Panc1 (cell line): ENCODE data around the gene BRAF. TPM values are rescaled to one million over a fixed set of nuclear protein-coding genes. Genes with fewer than 3 reads are reported as not detected.

ENCODE experiments used
- ATAC-seq: fragments of 200-7000 bp; cut with Tn5 transposase; 2 replicates; pipeline ENCODE4 v1.9.1; 2020; ENCODE audit warnings: mild to moderate bottlenecking, moderate library complexity
- BruUV-seq: library from RNA; stranded (reverse); fragments of 400-500 nt; replicated peaks from 2 replicates; lab custom pipeline; 2021; lab: Mats Ljungman, UMichigan
- CTCF ChIA-PET: fragments of 300-600 bp; sonication (Branson Sonifier 250); formaldehyde crosslinking; loops from one replicate; lab custom pipeline; 2022; ENCODE audit warnings: antibody characterized with exemption; lab: Charles Lee
- POLR2A ChIA-PET: fragments of 300-600 bp; sonication (Branson Sonifier 250); formaldehyde crosslinking; loops from one replicate; lab custom pipeline; 2022; ENCODE audit warnings: antibody characterized with exemption; lab: Charles Lee
- DNase-seq: peaks from one replicate; pipeline ENCODE4 v3.0.0-alpha.2; 2010; ENCODE audit warnings: low read depth, low spot score
- H3K27ac ChIP-seq: 2 replicates; pipeline ENCODE4 v1.5.1; 2011; ENCODE audit warnings: mild to moderate bottlenecking, low read length, inconsistent platforms
- H3K27me3 ChIP-seq: fragments of 200-500 bp; sonication (Bioruptor generic); 2 replicates; pipeline ENCODE4 v1.6.0; 2014; ENCODE audit warnings: low read length, inconsistent platforms; ENCODE audit not compliant: control insufficient read depth, insufficient read depth
- H3K36me3 ChIP-seq: fragments of 200-500 bp; sonication (Bioruptor generic); 2 replicates; pipeline ENCODE4 v1.5.1; 2014; ENCODE audit warnings: inconsistent platforms, mild to moderate bottlenecking, low read length, moderate library complexity; ENCODE audit not compliant: control insufficient read depth, insufficient read depth
- H3K4me1 ChIP-seq: 2 replicates; pipeline ENCODE4 v1.5.1; 2011; ENCODE audit warnings: inconsistent platforms, mild to moderate bottlenecking, low read length, moderate library complexity; ENCODE audit not compliant: control insufficient read depth, insufficient read depth
- H3K4me3 ChIP-seq, 2 experiments: 2 replicates each; pipeline ENCODE4 v1.5.1; 2011 to 2012; ENCODE audit warnings: low read depth in 2 of 2, low read length in 2 of 2, mild to moderate bottlenecking in 2 of 2, inconsistent platforms in 1 of 2, moderate library complexity in 1 of 2
- H3K9me3 ChIP-seq: fragments of 200-500 bp; sonication (Bioruptor generic); 2 replicates; pipeline ENCODE4 v1.5.1; 2014; ENCODE audit warnings: low read depth, mild to moderate bottlenecking, inconsistent platforms, low read length, moderate library complexity; ENCODE audit not compliant: control insufficient read depth, insufficient read depth
- CTCF ChIP-seq: fragments of 450-650 bp; IDR thresholded peaks from 2 replicates; pipeline ENCODE4 v1.5.1; 2017; ENCODE audit warnings: mild to moderate bottlenecking
- POLR2AphosphoS5 ChIP-seq: IDR thresholded peaks from 2 replicates; pipeline ENCODE4 v1.6.1; 2012; ENCODE audit warnings: mild to moderate bottlenecking, low read depth, low read length, moderate library complexity
- SIN3A ChIP-seq: IDR thresholded peaks from 2 replicates; pipeline ENCODE4 v1.6.1; 2012; ENCODE audit warnings: low read depth, mild to moderate bottlenecking, low read length, moderate library complexity, borderline replicate concordance; ENCODE audit not compliant: insufficient read depth
- TCF7L2 ChIP-seq: IDR thresholded peaks from 2 replicates; pipeline ENCODE4 v1.6.1; 2011; ENCODE audit warnings: mild to moderate bottlenecking, low read depth, low read length, inconsistent platforms
- in situ Hi-C: cut with HindIII; loops from 2 replicates; pipeline ENCODE4 v1.10.0; 2016; ENCODE audit warnings: low sequenced_read_pairs, low pct_unique_long_range_greater_than_20kb
- intact Hi-C: fragments of 100-400 bp; cut with micrococcal nuclease; formaldehyde crosslinking; loops from one replicate; pipeline ENCODE4 v1.10.0; 2022; ENCODE audit not compliant: unreplicated experiment
- total RNA-seq: library from RNA; stranded (reverse); gene quantifications from one replicate; pipeline ENCODE4 v1.2.1, GENCODE V29; 2021; ENCODE audit not compliant: unreplicated experiment
- TF ChIP-seq, protein P1 (sequence below), 2 experiments: IDR thresholded peaks; 2 replicates each; pipeline ENCODE4 v1.6.1; 2011 to 2012; ENCODE audit warnings: low read depth in 2 of 2, control low read depth in 1 of 2, low read length in 1 of 2, mild to moderate bottlenecking in 1 of 2, moderate library complexity in 1 of 2; ENCODE audit not compliant: insufficient read depth in 1 of 2

BRAF gene
- total RNA-seq, 1 experiment from 2014 or later, result 26.3 TPM

DNA sequence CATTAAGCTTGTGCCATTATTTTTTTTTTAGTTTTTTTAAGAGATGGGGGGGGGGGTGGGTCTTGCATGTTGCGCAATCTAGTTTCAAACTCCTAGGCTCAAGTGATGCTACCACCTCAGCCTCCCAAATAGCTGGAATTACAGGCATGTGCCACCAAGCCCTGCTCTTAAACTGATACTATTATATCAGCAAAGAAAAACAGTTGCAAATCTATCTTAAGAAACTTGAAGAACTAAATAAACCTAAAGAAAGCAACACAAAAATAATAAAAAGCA, 47.5 kb downstream of the BRAF start:
- H3K4me1 ChIP-seq, result no peaks in the 10 kb centered on the region
- intact Hi-C loops (no loop called here), in situ Hi-C loops (no loop called here)
- no peak overlapping the region for H3K27ac ChIP-seq
- TF ChIP-seq, protein P1, sequence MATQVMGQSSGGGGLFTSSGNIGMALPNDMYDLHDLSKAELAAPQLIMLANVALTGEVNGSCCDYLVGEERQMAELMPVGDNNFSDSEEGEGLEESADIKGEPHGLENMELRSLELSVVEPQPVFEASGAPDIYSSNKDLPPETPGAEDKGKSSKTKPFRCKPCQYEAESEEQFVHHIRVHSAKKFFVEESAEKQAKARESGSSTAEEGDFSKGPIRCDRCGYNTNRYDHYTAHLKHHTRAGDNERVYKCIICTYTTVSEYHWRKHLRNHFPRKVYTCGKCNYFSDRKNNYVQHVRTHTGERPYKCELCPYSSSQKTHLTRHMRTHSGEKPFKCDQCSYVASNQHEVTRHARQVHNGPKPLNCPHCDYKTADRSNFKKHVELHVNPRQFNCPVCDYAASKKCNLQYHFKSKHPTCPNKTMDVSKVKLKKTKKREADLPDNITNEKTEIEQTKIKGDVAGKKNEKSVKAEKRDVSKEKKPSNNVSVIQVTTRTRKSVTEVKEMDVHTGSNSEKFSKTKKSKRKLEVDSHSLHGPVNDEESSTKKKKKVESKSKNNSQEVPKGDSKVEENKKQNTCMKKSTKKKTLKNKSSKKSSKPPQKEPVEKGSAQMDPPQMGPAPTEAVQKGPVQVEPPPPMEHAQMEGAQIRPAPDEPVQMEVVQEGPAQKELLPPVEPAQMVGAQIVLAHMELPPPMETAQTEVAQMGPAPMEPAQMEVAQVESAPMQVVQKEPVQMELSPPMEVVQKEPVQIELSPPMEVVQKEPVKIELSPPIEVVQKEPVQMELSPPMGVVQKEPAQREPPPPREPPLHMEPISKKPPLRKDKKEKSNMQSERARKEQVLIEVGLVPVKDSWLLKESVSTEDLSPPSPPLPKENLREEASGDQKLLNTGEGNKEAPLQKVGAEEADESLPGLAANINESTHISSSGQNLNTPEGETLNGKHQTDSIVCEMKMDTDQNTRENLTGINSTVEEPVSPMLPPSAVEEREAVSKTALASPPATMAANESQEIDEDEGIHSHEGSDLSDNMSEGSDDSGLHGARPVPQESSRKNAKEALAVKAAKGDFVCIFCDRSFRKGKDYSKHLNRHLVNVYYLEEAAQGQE (IDR thresholded peaks at IDR 0.05; ENCODE audit: insufficient read depth in 1 of 2, low read depth in 2 of 2, low read length in 1 of 2), result no peak
- no peak for TF ChIP-seq CTCF
- no peak for TF ChIP-seq POLR2AphosphoS5
- TF ChIP-seq SIN3A, result no peak
- no peak for TF ChIP-seq TCF7L2
- peaks cover 5% of the 10 kb centered on the region; the same call in 1 of the 2 replicates for H3K9me3 ChIP-seq
- no peak overlapping the region for H3K4me3 ChIP-seq
- H3K27me3 ChIP-seq, result no peaks in the 10 kb centered on the region
- no peaks in the 10 kb centered on the region for H3K36me3 ChIP-seq
- CTCF ChIA-PET, result no interaction called here
- ATAC-seq (no peak), DNase-seq (no peak)
- no TSS peak for BruUV-seq
- POLR2A ChIA-PET, result no interaction called here

- DNase-seq (no peak), ATAC-seq (no peak)
- POLR2A ChIA-PET, result interaction anchor here (0.6 kb wide), 2 partner anchors 22 to 249 kb away, joined by 3 read pairs; no protein-coding TSS in a partner anchor
- Histone ChIP-seq H3K27ac (no peak overlapping the region), H3K4me3 (no peak overlapping the region), H3K9me3 (peaks cover 5% of the 10 kb centered on the region; the same call in 1 of the 2 replicates), H3K27me3 (no peaks in the 10 kb centered on the region), H3K4me1 (no peaks in the 10 kb centered on the region), H3K36me3 (no peaks in the 10 kb centered on the region)
- intact Hi-C loops (no loop called here), in situ Hi-C loops (no loop called here)
- no TSS peak for BruUV-seq
- CTCF ChIA-PET, result no interaction called here
- no peak for TF ChIP-seq SIN3A
- TF ChIP-seq CTCF, result no peak
- no peak for TF ChIP-seq TCF7L2
- TF ChIP-seq, protein P1 (IDR thresholded peaks at IDR 0.05; ENCODE audit: insufficient read depth in 1 of 2, low read depth in 2 of 2, low read length in 1 of 2), result no peak
- TF ChIP-seq POLR2AphosphoS5, result no peak
Measured at GRCh38 chr7:140876519-140877248, 48.0 kb downstream of the BRAF start.
